HepG2 (cell line): ENCODE data around the gene TGDS. TPM values are rescaled to one million over a fixed set of nuclear protein-coding genes. Genes with fewer than 3 reads are reported as not detected.

Experiments
- ATAC-seq: fragments of 200-7000 bp; cut with Tn5 transposase; 3 replicates; pipeline ENCODE4 v1.9.1; 2020; ENCODE audit warnings: mild to moderate bottlenecking, moderate library complexity
- BruUV-seq: library from RNA; stranded (reverse); fragments of 400-500 nt; replicated peaks from 2 replicates; lab custom pipeline; 2021; lab: Mats Ljungman, UMichigan
- CTCF ChIA-PET: fragments of 300-600 bp; formaldehyde crosslinking; extraction: SDS; loops from one replicate; lab custom pipeline; 2021; ENCODE audit warnings: low total read pairs, inconsistent platforms, low intra/inter-chr PET ratio; lab: Yijun Ruan, JAX
- POLR2A ChIA-PET: fragments of 350-600 bp; sonication (Branson Sonifier 250); formaldehyde crosslinking; loops from one replicate; lab custom pipeline; 2020; ENCODE audit warnings: antibody characterized with exemption, inconsistent platforms; lab: Yijun Ruan, JAX
- DNase-seq: peaks from one replicate; pipeline ENCODE4 v3.0.0-alpha.2; 2015; ENCODE audit warnings: low spot score
- FAIRE-seq: peaks from 3 replicates; lab custom pipeline; 2011; peaks lifted over from hg19 to GRCh38; lab: Jason Lieb, UNC
- H2AFZ ChIP-seq: one replicate; pipeline ENCODE4 v1.6.1; 2011; ENCODE audit warnings: low read length, inconsistent platforms
- H3K27ac ChIP-seq: fragments of 300-600 bp; 3 replicates; pipeline ENCODE4 v1.8.0; 2011; ENCODE audit warnings: mixed run types, mild to moderate bottlenecking, mixed read lengths, low read length, inconsistent platforms; ENCODE audit not compliant: insufficient read depth; ENCODE audit errors: extremely low read length
- H3K27me3 ChIP-seq, 2 experiments: fragments of 200-600 bp in 1 of 2; 2 replicates in 1 of 2; 3 replicates in 1 of 2; pipeline versions ENCODE4 v1.6.0 to v1.8.0; 2011; ENCODE audit warnings: low read length in 2 of 2, mild to moderate bottlenecking in 2 of 2, moderate library complexity in 2 of 2, inconsistent platforms in 1 of 2; ENCODE audit not compliant: insufficient read depth in 2 of 2, control insufficient read depth in 1 of 2
- H3K36me3 ChIP-seq, 2 experiments: fragments of 200-600 bp in 1 of 2; replicated peaks in 1 of 2; 2 replicates in 1 of 2; 3 replicates in 1 of 2; pipeline versions ENCODE4 v1.5.1 to v1.8.0; 2011; ENCODE audit warnings: low read length in 2 of 2, inconsistent platforms in 1 of 2; ENCODE audit not compliant: insufficient read depth in 2 of 2, control insufficient read depth in 1 of 2
- H3K4me1 ChIP-seq: 2 replicates; pipeline ENCODE4 v1.5.1; 2012; ENCODE audit warnings: low read length, inconsistent platforms; ENCODE audit not compliant: insufficient read depth
- H3K4me2 ChIP-seq: 2 replicates; pipeline ENCODE4 v1.6.0; 2011; ENCODE audit warnings: low read depth, low read length, inconsistent platforms
- H3K4me3 ChIP-seq, 3 experiments: fragments of 200-600 bp in 1 of 3; sonication (generic), shearing (Covaris generic) in 1 of 3; replicated peaks in 1 of 3; 2 replicates each; pipeline ENCODE4 v1.5.1; 2011 to 2016; ENCODE audit warnings: low read length in 3 of 3, inconsistent platforms in 2 of 3, low read depth in 2 of 3, mild to moderate bottlenecking in 2 of 3, control low read depth in 1 of 3, mixed read lengths in 1 of 3; ENCODE audit not compliant: insufficient read depth in 1 of 3
- H3K79me2 ChIP-seq: one replicate; pipeline ENCODE4 v1.6.1; 2011; ENCODE audit warnings: low read length, inconsistent platforms; ENCODE audit not compliant: insufficient read depth
- H3K9ac ChIP-seq: 2 replicates; pipeline ENCODE4 v1.6.0; 2011; ENCODE audit warnings: mild to moderate bottlenecking, low read depth, low read length, inconsistent platforms; ENCODE audit not compliant: insufficient read depth
- H3K9me3 ChIP-seq: 2 replicates; pipeline ENCODE4 v1.5.1; 2012; ENCODE audit warnings: mild to moderate bottlenecking, low read length
- H4K20me1 ChIP-seq: 2 replicates; pipeline ENCODE4 v1.6.0; 2011; ENCODE audit warnings: inconsistent platforms, mild to moderate bottlenecking, low read length, moderate library complexity; ENCODE audit not compliant: insufficient read depth
- CBFB ChIP-seq: sonication (generic); formaldehyde crosslinking; IDR thresholded peaks from 2 replicates; pipeline ENCODE4 v1.4.0; 2020; ENCODE audit warnings: missing genetic modification reagents
- CBX2 ChIP-seq, 2 experiments: fragments of 200-600 bp in 1 of 2; sonication (generic); formaldehyde crosslinking in 1 of 2; IDR thresholded peaks; 2 replicates each; pipeline versions ENCODE4 v1.7.0 to v1.8.1; 2018 to 2022; ENCODE audit warnings: low read depth in 2 of 2, low read length in 1 of 2, mild to moderate bottlenecking in 1 of 2, missing genetic modification reagents in 1 of 2
- CENPT ChIP-seq: sonication (generic); formaldehyde crosslinking; IDR thresholded peaks from 2 replicates; pipeline ENCODE4 v1.8.0; 2022; ENCODE audit warnings: low read depth, mild to moderate bottlenecking, moderate library complexity, missing genetic modification reagents
- DR1 ChIP-seq: sonication (generic); formaldehyde crosslinking; IDR thresholded peaks from 2 replicates; pipeline ENCODE4 v1.8.0; 2021; ENCODE audit warnings: mild to moderate bottlenecking, missing genetic modification reagents, inconsistent platforms
- ELF4 ChIP-seq: sonication (generic); formaldehyde crosslinking; IDR thresholded peaks from 2 replicates; pipeline ENCODE4 v1.5.0; 2020; ENCODE audit warnings: missing genetic modification reagents, mild to moderate bottlenecking, moderate library complexity, borderline replicate concordance
- HOXA7 ChIP-seq: sonication (generic); formaldehyde crosslinking; IDR thresholded peaks from 2 replicates; pipeline ENCODE4 v1.8.1; 2022; ENCODE audit warnings: mild to moderate bottlenecking, missing genetic modification reagents, moderate library complexity
- ISL2 ChIP-seq: sonication (generic); formaldehyde crosslinking; IDR thresholded peaks from 2 replicates; pipeline ENCODE4 v1.5.0; 2020; ENCODE audit warnings: missing genetic modification reagents
- KLF12 ChIP-seq: sonication (generic); formaldehyde crosslinking; IDR thresholded peaks from 2 replicates; pipeline ENCODE4 v1.4.0; 2020; ENCODE audit warnings: missing genetic modification reagents, borderline replicate concordance
- MAF1 ChIP-seq: sonication (generic); formaldehyde crosslinking; IDR thresholded peaks from 2 replicates; pipeline ENCODE4 v1.5.0; 2020; ENCODE audit warnings: missing genetic modification reagents, borderline replicate concordance
- NFE2L2 ChIP-seq: fragments of 150-350 bp; IDR thresholded peaks from 2 replicates; pipeline ENCODE4 v1.6.1; 2014; ENCODE audit warnings: low read length
- PHF5A ChIP-seq: IDR thresholded peaks from one replicate; pipeline ENCODE4 v1.6.1; 2018; ENCODE audit warnings: low read depth, missing genetic modification reagents; ENCODE audit not compliant: unreplicated experiment
- SALL1 ChIP-seq: sonication (generic); formaldehyde crosslinking; IDR thresholded peaks from 2 replicates; pipeline ENCODE4 v1.8.0; 2022; ENCODE audit warnings: mild to moderate bottlenecking, missing genetic modification reagents
- SCMH1 ChIP-seq: sonication (generic); formaldehyde crosslinking; IDR thresholded peaks from 2 replicates; pipeline ENCODE4 v1.9.0; 2021; ENCODE audit warnings: missing genetic modification reagents, mild to moderate bottlenecking, borderline replicate concordance
- ZIK1 ChIP-seq: sonication (generic); formaldehyde crosslinking; IDR thresholded peaks from 2 replicates; pipeline ENCODE4 v1.5.0; 2020; ENCODE audit warnings: mild to moderate bottlenecking, low read depth, missing genetic modification reagents, borderline replicate concordance
- ZNF282 ChIP-seq: fragments of 450-650 bp; IDR thresholded peaks from 2 replicates; pipeline ENCODE4 v1.6.1; 2018; ENCODE audit not compliant: partially characterized antibody
- ZNF441 ChIP-seq: sonication (generic); formaldehyde crosslinking; IDR thresholded peaks from 2 replicates; pipeline ENCODE4 v1.7.0; 2021; ENCODE audit warnings: missing genetic modification reagents, borderline replicate concordance
- ZNF546 ChIP-seq: sonication (generic); formaldehyde crosslinking; conservative IDR thresholded peaks from 2 replicates; pipeline ENCODE4 v1.8.1; 2023; ENCODE audit warnings: mild to moderate bottlenecking, missing genetic modification reagents
- ZNF839 ChIP-seq: sonication (generic); formaldehyde crosslinking; IDR thresholded peaks from 2 replicates; pipeline ENCODE4 v1.4.0; 2020; ENCODE audit warnings: missing genetic modification reagents, mild to moderate bottlenecking, borderline replicate concordance
- WGBS: methylation state at CpG from one replicate; pipeline ENCODE4 v1.1.6; 2017; ENCODE audit warnings: low lambda C conversion rate; 5-methylcytosine and 5-hydroxymethylcytosine counted together
- in situ Hi-C: cut with HindIII; loops from 2 replicates; pipeline ENCODE4 v1.10.0; 2017; ENCODE audit warnings: low pct_unique_long_range_greater_than_20kb; ENCODE audit not compliant: extremely low pct_ligation_motif_present
- intact Hi-C: fragments of 100-400 bp; cut with micrococcal nuclease; formaldehyde crosslinking; loops from one replicate; pipeline ENCODE4 v1.10.0; 2022; ENCODE audit not compliant: unreplicated experiment
- polyA plus RNA-seq, 8 experiments: library from polyadenylated mRNA; depleted of rRNA in 3 of 8; stranded (reverse) in 7 of 8; unstranded in 1 of 8; fragments of >200 nt; fragmentation: Illumina TruSeq in 4 of 8; extraction: Trizol in 4 of 8; gene quantifications; 2 replicates each; pipeline versions ENCODE4 v1.2.1 to v1.2.3, GENCODE V29; 2011 to 2016; ENCODE audit warnings: low read depth in 4 of 8, missing spikeins in 1 of 8, mixed read lengths in 1 of 8; ENCODE audit not compliant: insufficient read depth in 1 of 8
- total RNA-seq, 5 experiments: library from RNA; depleted of rRNA; stranded (reverse); fragments of >200 nt; fragmentation: Illumina TruSeq; extraction: Trizol; gene quantifications; 2 replicates each; pipeline ENCODE4 v1.2.3, GENCODE V29; 2016; ENCODE audit warnings: low read depth in 1 of 5
- TF ChIP-seq, protein P1 (sequence below): IDR thresholded peaks from 2 replicates; pipeline ENCODE4 v1.6.1; 2016; ENCODE audit warnings: low read depth, missing genetic modification reagents, missing compliant biosample characterization
- TF ChIP-seq, protein P2 (sequence below): sonication (generic); formaldehyde crosslinking; IDR thresholded peaks from 2 replicates; pipeline ENCODE4 v1.4.0; 2020; ENCODE audit warnings: mild to moderate bottlenecking, low read depth, missing genetic modification reagents

TGDS gene
- total and polyA plus RNA-seq, 2 of the 13 experiments (the other 11 are each of a cell fraction or from before 2014, with no cell fraction given): 15.5 to 17.9 TPM

DNA sequence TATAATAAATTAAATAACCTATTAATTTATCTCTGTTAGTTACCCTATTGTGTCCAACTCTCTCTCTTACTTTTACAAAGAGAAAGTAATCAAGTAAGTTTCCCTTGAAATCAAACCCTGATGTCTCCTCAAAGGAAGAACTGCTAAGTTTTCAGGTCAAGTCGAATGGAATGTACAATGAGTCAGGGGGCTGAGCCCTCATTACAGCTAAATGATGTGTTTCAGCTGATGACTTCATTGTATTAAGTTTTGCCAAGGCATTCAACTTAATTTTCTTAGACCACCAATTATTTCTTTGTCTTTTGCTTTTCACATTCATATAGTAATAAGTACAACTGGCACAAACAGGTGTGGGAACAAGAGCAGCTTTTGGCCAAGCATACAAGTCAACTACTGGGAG, 61.8 kb downstream of the TGDS start:
- in situ Hi-C loops: no loop called here
- intact Hi-C loops: no loop called here
- no peak overlapping the region for H3K4me2 ChIP-seq
- H3K36me3 ChIP-seq: no peaks in the 10 kb centered on the region
- H3K4me3 ChIP-seq: no peak overlapping the region
- no peaks in the 10 kb centered on the region for H3K4me1 ChIP-seq
- H2AFZ ChIP-seq: no peak overlapping the region
- H4K20me1 ChIP-seq: no peaks in the 10 kb centered on the region
- ATAC-seq (no peak), DNase-seq (no peak), FAIRE-seq (no peak)
- H3K79me2 ChIP-seq: no peaks in the 10 kb centered on the region
- H3K9ac ChIP-seq: no peak overlapping the region
- H3K9me3 ChIP-seq: no peaks in the 10 kb centered on the region
- H3K27me3 ChIP-seq: peaks cover 0 to 11% of the 10 kb centered on the region in 2 experiments; a peak in 1 of 5 replicates
- POLR2A ChIA-PET: no interaction called here
- BruUV-seq: no TSS peak
- no peak overlapping the region for H3K27ac ChIP-seq
- 18% methylated on average over 1 of the region's 1 CpG for WGBS
- CTCF ChIA-PET: no interaction called here
- no peak for TF ChIP-seq CENPT (CRISPR knock-in tag)
- no peak for TF ChIP-seq ZNF839
- no peak for TF ChIP-seq ZIK1 (CRISPR knock-in tag)
- TF ChIP-seq NFE2L2: no peak
- TF ChIP-seq, protein P1, sequence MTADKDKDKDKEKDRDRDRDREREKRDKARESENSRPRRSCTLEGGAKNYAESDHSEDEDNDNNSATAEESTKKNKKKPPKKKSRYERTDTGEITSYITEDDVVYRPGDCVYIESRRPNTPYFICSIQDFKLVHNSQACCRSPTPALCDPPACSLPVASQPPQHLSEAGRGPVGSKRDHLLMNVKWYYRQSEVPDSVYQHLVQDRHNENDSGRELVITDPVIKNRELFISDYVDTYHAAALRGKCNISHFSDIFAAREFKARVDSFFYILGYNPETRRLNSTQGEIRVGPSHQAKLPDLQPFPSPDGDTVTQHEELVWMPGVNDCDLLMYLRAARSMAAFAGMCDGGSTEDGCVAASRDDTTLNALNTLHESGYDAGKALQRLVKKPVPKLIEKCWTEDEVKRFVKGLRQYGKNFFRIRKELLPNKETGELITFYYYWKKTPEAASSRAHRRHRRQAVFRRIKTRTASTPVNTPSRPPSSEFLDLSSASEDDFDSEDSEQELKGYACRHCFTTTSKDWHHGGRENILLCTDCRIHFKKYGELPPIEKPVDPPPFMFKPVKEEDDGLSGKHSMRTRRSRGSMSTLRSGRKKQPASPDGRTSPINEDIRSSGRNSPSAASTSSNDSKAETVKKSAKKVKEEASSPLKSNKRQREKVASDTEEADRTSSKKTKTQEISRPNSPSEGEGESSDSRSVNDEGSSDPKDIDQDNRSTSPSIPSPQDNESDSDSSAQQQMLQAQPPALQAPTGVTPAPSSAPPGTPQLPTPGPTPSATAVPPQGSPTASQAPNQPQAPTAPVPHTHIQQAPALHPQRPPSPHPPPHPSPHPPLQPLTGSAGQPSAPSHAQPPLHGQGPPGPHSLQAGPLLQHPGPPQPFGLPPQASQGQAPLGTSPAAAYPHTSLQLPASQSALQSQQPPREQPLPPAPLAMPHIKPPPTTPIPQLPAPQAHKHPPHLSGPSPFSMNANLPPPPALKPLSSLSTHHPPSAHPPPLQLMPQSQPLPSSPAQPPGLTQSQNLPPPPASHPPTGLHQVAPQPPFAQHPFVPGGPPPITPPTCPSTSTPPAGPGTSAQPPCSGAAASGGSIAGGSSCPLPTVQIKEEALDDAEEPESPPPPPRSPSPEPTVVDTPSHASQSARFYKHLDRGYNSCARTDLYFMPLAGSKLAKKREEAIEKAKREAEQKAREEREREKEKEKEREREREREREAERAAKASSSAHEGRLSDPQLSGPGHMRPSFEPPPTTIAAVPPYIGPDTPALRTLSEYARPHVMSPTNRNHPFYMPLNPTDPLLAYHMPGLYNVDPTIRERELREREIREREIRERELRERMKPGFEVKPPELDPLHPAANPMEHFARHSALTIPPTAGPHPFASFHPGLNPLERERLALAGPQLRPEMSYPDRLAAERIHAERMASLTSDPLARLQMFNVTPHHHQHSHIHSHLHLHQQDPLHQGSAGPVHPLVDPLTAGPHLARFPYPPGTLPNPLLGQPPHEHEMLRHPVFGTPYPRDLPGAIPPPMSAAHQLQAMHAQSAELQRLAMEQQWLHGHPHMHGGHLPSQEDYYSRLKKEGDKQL: no peak
- TF ChIP-seq ZNF441 (CRISPR knock-in tag): no peak
- no peak for TF ChIP-seq CBFB (CRISPR knock-in tag)
- TF ChIP-seq SALL1 (CRISPR knock-in tag): no peak
- no peak for TF ChIP-seq CBX2 (IDR thresholded peaks at IDR 0.05; ENCODE audit: low read depth, low read length)
- no peak for TF ChIP-seq CBX2 (CRISPR knock-in tag; IDR thresholded peaks at IDR 0.05; ENCODE audit: low read depth)
- TF ChIP-seq MAF1 (CRISPR knock-in tag): no peak
- no peak for TF ChIP-seq DR1 (CRISPR knock-in tag)
- no peak for TF ChIP-seq ISL2 (CRISPR knock-in tag)
- no peak for TF ChIP-seq KLF12
- no peak for TF ChIP-seq PHF5A (CRISPR knock-in tag)
- TF ChIP-seq SCMH1 (CRISPR knock-in tag): no peak
- TF ChIP-seq ZNF546 (CRISPR knock-in tag): no peak
- TF ChIP-seq HOXA7: no peak
- TF ChIP-seq, protein P2, sequence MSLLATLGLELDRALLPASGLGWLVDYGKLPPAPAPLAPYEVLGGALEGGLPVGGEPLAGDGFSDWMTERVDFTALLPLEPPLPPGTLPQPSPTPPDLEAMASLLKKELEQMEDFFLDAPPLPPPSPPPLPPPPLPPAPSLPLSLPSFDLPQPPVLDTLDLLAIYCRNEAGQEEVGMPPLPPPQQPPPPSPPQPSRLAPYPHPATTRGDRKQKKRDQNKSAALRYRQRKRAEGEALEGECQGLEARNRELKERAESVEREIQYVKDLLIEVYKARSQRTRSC (CRISPR knock-in tag): no peak
- TF ChIP-seq ZNF282: no peak
- no peak for TF ChIP-seq ELF4 (CRISPR knock-in tag)
